GM21619 (cell line): ENCODE results near the gene ANTXR2.

Experiments used
- ATAC-seq: cut with Tn5 transposase; IDR thresholded peaks from one replicate; pipeline ENCODE4 v1.9.1; 2021; ENCODE audit not compliant: unreplicated experiment

Gene ANTXR2

GRCh38 chr4:79874197-79874596, 198.8 kb downstream of the ANTXR2 start:
- ATAC-seq, result no peak

GRCh38 chr4:79872738-79873137, 200.3 kb downstream of the ANTXR2 start:
- no peak for ATAC-seq

DNA sequence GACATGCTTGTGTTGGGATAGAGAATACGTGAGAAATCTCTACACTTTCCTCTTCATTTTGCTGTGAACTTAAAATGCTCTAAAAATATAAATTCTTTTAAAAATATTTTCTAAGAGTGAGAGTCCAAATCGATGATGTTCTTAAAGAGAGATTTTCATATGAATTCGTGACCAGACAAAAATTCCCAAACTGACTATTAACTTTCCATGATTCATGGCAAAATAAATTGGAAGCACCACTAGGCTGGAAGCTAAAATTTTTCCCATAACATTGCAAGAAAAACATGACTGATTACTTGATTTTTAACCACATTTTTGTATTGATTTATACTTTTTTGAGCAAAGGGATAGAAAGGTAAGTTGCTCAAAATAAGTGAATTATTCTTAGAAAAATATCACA, 201.1 kb downstream of the ANTXR2 start:
- no peak for ATAC-seq

GRCh38 chr4:79869597-79870237, 203.3 kb downstream of the ANTXR2 start:
- no peak for ATAC-seq

DNA sequence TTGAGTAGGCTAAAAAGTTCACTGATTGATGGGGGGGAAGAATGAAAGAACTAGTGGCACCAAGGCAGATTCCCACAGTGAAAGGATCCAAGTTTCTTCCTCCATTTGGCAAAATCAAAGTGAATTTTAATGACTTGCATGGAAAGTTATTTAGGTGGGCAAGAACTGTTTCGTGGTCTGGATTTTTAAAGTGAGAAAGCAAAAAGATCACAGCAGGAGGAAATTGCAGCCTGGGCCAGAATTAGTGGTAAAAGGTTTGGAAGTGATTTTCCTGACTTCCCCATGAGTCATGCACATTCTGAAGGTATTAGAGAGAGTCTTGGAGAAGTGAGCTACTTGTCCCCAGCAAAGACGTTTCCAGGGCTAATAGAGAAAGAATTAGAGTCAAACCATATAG, 207.8 kb downstream of the ANTXR2 start:
- ATAC-seq, result no peak

DNA sequence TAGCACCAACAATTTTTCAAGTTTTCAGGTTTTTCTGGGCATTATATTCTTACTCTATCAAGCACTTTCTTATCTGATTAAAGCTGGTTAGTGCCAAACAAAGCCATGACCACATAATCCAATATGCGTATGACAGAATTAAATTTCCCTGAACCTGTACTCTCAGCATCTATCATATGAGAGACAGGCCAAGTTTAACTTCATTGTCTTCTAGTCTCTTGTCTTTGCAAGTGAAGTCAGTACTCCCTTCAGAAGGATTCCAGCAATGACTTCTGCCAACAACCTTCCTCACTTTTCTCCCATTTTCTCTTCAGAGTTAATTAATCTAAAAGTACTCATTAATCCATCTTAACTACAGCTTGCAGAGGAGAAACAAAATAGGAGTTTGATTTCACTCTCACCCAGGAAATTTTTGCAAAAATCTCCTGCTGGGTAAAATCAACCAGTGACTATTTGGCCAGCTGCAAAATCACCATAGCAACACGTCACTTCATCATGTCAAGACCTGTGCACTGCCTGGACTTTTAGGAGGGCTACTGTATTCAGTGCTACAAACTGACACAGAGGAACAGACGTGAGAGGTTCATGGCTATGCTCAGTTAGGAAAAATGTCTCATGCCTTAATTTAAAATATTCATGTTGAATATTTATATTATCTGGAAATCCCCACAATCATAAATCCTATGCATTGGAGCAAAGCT, 208.4 kb downstream of the ANTXR2 start:
- ATAC-seq, result no peak

DNA sequence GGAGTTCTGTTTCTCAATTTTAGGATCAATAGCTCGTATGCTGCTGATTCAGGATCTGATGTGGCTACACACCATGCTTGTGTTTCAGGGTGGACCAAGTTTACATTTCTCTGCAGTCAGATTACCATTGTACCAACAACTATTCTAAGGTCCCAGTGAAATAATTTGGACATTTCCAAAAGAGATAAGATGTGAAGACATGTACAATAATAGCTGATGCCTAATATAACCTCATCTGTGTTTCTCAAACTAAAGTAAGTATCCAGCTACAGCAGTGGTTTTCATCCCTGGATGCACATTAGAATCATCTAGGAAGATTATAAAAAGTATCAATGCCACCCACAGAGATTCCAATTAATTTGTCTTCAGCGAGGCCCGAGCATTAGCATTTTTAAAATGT, 209.7 kb downstream of the ANTXR2 start:
- no peak for ATAC-seq

DNA sequence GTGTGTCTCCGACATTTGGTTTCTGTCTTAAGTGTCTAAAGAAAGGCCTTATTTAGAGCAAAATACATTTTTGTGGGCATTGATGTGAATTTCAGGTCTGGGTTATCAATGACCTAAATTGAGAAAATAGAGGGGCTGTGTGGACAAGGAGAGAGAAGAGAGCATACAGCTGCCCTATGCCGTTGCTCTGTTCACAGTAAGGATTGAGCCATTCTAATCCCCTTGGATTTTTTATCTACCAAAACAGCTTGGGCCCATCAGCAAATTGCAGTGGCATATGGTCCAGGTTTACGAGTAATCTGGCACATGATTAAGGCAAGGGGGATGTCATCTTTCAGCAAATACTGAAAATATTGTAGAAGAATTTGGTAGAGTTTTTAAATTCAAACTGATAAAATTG, 210.2 kb downstream of the ANTXR2 start:
- no peak for ATAC-seq

- ATAC-seq, result no peak
Measured at GRCh38 chr4:79857811-79858210, 215.2 kb downstream of the ANTXR2 start.

GRCh38 chr4:79856196-79856595, 216.8 kb downstream of the ANTXR2 start:
- no peak for ATAC-seq

DNA sequence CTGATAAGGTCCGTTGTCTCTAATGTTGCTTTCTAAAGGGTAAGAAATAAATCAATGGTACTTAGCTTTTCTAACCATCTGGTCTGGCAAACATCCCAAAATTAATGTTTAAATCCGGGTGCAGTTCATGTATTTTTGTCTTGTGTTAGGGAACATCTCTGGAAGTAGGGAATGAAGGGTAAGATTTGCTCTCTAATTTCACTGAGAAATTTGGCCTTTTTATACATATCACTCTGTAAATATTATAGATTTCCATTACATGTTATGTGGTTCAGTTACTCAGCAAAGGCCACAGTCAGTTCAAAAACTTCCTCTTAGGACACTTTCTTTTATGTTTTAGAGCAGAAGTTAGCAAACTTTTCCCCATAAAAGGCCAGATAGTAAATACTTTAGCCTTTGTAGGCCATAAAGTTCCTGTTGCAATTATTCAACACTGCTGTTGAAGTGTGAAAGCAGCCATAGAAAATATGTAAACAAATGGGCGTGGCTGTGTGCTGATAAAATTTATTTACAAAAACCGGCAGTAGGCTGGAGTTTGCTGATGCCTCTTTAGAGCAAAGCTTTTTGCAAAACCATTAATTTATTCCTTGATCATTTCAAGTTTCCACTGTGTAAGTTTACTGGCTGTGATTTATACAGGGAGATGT, 218.1 kb downstream of the ANTXR2 start:
- no peak for ATAC-seq

DNA sequence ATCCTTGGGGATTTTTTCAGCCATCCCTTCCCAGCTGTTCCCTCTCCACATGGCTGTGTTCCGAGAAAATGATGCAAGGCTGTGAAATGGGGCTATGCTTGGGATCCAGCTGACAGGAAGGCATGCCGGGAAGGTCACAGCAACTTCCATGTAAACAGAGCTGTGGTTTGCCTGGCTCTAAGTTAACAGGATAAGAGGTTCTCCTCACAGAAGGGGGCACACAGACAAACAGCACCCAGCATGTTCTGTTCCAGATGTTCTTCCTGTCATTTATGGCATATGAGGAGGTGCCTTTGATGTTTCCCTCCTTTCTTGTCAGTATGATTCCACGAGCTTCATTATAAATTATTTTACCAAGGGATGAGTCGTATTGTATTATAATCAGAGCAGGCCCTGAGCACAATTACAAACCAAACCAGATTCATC, 220.7 kb downstream of the ANTXR2 start:
- no peak for ATAC-seq

DNA sequence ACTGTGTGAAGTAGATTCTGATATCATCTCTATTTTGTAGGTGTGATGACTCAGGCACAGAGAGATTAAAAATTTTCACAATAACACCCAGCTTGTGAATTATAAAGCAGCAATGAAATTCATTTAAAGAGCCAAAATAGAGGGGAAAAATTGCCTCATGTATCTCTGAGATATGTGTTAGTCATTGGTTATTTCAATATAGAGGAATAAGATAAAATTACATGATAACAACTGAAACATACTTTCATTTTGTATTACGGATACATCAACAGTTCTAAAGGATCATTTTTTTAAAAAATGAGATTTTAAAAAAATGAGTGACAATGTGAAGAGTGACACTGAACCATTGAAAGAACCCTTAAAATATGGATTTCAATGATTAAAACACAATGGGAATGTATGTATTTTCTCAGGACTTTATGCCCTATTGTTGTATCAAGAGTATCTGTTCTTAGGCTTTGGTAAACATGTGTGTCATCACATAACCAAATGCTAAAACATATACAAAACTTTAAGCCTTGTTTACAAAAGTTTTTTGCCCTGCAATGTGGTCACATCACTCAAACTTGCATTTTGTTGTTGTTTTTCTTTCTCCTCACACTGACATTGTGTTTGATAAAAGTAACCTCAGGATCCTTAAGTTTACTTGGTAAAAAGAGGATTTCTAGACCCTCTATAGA, 221.3 kb downstream of the ANTXR2 start:
- ATAC-seq, result no peak
